Neutrophil (primary cell): Measurements from ENCODE around the gene CACNG1.

Source experiments
- H3K27ac ChIP-seq: fragments of 200-600 bp; sonication (generic); 2 replicates; pipeline ENCODE4 v1.5.1; 2016; ENCODE audit warnings: mild to moderate bottlenecking, moderate library complexity
- H3K27me3 ChIP-seq: fragments of 200-600 bp; sonication (generic); 2 replicates; pipeline ENCODE4 v1.6.0; 2016; ENCODE audit warnings: mild to moderate bottlenecking
- H3K36me3 ChIP-seq: fragments of 200-600 bp; sonication (generic); 2 replicates; pipeline ENCODE4 v1.5.1; 2017
- H3K4me1 ChIP-seq, 2 experiments: fragments of 200-600 bp in 1 of 2; sonication (generic) in 1 of 2; 1 replicate in 1 of 2; 2 replicates in 1 of 2; pipeline versions ENCODE4 v1.5.1 to v1.6.1; 2013 to 2016; ENCODE audit warnings: low read depth in 1 of 2, low read length in 1 of 2, mild to moderate bottlenecking in 1 of 2, moderate library complexity in 1 of 2; ENCODE audit not compliant: control insufficient read depth in 1 of 2, insufficient read depth in 1 of 2
- H3K4me3 ChIP-seq, 2 experiments: fragments of 200-600 bp in 1 of 2; sonication (generic) in 1 of 2; 1 replicate in 1 of 2; 2 replicates in 1 of 2; pipeline ENCODE4 v1.5.1; 2013 to 2016; ENCODE audit warnings: low read depth in 1 of 2, low read length in 1 of 2, mild to moderate bottlenecking in 1 of 2, moderate library complexity in 1 of 2
- H3K9me3 ChIP-seq: fragments of 200-600 bp; sonication (generic); 2 replicates; pipeline ENCODE4 v1.5.1; 2016
- TF ChIP-seq, protein P1 (sequence below): fragments of 200-600 bp; sonication (generic); IDR thresholded peaks from 2 replicates; pipeline ENCODE4 v1.5.1; 2016; ENCODE audit warnings: antibody characterized with exemption

The CACNG1 gene

DNA sequence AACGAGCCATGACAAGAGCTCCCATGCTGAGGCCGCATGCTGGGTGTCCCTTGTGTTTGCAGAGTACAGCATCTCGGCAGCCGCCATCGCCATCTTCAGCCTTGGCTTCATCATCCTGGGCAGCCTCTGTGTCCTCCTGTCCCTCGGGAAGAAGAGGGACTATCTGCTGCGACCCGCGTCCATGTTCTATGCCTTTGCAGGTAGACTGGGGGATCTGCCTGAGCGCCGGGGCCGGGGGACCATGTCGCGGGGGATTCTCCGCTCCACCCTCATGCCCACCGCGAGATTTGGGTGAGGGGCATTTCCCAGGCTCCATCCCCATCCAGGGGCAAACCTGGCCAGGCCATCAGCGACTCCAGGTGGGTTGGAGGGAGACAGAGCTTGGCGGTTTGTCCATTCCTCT lies 10.7 kb downstream of the CACNG1 start:
- Histone ChIP-seq H3K9me3 (no peaks in the 10 kb centered on the region), H3K4me3 (no peak overlapping the region), H3K36me3 (no peaks in the 10 kb centered on the region), H3K27me3 (no peaks in the 10 kb centered on the region), H3K27ac (no peak overlapping the region), H3K4me1 (no peaks in the 10 kb centered on the region)
- TF ChIP-seq, protein P1, sequence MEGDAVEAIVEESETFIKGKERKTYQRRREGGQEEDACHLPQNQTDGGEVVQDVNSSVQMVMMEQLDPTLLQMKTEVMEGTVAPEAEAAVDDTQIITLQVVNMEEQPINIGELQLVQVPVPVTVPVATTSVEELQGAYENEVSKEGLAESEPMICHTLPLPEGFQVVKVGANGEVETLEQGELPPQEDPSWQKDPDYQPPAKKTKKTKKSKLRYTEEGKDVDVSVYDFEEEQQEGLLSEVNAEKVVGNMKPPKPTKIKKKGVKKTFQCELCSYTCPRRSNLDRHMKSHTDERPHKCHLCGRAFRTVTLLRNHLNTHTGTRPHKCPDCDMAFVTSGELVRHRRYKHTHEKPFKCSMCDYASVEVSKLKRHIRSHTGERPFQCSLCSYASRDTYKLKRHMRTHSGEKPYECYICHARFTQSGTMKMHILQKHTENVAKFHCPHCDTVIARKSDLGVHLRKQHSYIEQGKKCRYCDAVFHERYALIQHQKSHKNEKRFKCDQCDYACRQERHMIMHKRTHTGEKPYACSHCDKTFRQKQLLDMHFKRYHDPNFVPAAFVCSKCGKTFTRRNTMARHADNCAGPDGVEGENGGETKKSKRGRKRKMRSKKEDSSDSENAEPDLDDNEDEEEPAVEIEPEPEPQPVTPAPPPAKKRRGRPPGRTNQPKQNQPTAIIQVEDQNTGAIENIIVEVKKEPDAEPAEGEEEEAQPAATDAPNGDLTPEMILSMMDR = no peak

DNA sequence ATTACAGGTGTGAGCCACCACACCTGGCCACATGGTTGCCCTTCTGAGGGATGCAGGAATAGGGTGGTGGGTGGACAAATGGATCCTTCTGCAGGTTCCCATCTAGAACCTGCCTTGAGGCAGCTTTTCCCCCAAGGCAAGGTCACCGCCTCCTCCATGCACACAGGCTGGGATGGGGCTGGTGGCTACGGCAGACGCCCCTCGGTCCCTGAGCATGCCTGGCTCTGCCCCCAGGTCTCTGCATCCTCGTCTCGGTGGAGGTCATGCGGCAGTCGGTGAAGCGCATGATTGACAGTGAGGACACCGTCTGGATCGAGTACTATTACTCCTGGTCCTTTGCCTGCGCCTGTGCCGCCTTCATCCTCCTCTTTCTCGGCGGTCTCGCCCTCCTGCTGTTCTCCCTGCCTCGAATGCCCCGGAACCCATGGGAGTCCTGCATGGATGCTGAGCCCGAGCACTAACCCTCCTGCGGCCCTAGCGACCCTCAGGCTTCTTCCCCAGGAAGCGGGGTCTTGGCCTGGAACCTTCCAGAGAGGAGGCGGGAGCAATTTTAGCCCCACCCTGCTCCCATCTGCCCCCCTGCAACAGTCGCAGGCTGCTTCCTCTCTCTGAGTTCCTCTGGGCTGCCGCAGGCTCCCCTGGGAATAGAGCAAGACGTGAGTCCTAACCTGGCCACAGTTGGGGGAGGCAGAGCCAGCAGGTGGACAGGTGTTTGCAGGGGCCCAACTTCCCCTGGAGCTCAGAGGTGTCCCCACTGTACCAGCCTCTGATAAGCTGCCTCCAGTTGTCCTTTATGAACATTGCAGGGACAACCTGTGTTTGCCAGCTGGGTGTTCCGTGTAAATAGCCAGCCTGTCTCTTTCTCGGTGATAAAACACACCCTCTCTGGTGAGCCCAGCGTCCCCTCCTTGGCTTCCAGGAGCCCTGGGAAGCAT lies 11.7 kb downstream of the CACNG1 start:
- Histone ChIP-seq H3K36me3 (no peaks in the 10 kb centered on the region), H3K4me1 (no peaks in the 10 kb centered on the region), H3K4me3 (no peak overlapping the region), H3K27me3 (no peaks in the 10 kb centered on the region), H3K9me3 (no peaks in the 10 kb centered on the region), H3K27ac (no peak overlapping the region)
- TF ChIP-seq, protein P1 = no peak

DNA sequence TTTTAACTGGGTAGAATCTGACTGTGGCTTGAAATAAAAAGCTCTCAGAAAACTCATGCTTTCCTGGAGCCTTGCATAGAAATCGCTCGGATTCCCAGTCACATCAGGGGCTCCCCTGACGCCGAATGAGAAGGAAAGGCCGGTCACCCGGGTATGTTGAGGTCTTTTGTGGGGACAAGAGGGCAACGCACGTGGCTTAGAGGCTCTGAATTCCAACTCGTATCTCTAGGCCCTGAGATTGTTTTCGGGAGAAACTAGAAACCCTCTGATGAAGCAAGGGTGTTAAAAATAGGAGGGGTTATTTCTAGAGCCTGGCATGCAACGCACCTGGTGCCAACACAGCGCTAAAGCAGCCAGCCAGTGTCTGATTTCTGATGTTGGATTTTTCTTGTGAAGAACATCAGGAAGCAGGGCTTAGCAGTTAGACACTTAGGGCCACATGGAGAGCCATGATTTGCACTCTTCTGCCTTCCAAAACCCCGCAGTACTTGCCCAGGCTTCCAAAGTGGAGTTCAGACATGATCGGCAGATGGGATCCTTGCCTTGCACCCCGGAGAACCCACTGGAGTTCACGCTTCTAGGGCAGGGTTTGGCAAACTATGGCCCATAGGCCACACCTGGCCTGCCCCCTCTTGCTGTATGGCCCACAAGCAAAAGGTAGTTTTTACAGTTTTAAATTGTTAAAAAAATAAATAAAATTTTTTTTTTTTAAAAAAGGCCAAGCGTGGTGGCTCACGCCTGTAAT lies 12.6 kb downstream of the CACNG1 start:
- Histone ChIP-seq H3K27ac (no peak overlapping the region), H3K9me3 (no peaks in the 10 kb centered on the region), H3K27me3 (no peaks in the 10 kb centered on the region), H3K4me1 (no peaks in the 10 kb centered on the region), H3K36me3 (no peaks in the 10 kb centered on the region), H3K4me3 (no peak overlapping the region)
- TF ChIP-seq, protein P1 = no peak

DNA sequence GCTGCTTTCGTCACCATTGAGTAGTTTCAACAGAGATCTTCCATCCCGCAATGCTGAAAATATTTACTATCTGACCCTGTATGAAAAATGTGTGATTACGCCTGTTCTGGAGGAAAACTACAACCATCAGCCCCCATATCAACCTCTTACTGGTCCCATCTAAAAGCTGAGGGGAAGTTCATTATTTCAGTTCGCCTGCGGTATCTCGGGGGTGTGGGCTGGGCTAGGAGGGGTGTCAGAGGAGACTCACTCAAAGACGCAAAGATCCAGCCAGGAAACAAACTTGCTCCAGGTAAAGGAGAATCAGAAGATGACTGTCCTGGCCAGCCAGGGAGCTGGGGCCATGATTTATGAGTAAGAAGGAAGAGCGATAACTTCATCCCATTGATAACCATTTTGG lies 13.7 kb downstream of the CACNG1 start:
- Histone ChIP-seq H3K36me3 (no peaks in the 10 kb centered on the region), H3K9me3 (no peaks in the 10 kb centered on the region), H3K27ac (no peak overlapping the region), H3K4me3 (no peak overlapping the region), H3K27me3 (no peaks in the 10 kb centered on the region), H3K4me1 (no peaks in the 10 kb centered on the region)
- TF ChIP-seq, protein P1 = no peak

DNA sequence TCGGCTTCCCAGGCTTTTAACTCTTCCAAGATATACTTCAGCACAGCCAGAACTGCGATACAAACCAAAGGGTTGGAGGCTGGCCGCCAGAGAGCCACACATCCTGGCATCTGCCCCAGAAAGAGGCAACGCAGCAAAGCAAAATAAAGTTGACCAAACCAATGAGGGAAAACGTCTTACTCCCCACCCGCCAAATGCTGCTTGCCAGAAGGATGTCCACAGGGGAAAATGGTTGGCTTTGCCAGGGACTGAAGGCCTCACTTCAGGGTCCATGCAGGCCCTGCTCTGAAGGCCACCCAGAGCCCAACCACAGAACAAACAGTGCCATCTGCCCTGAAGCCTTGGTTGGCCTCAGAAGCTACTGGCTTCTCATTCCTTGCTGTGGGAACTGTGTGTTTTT lies 15.0 kb downstream of the CACNG1 start:
- H3K27me3 ChIP-seq = no peaks in the 10 kb centered on the region
- no peaks in the 10 kb centered on the region for H3K4me1 ChIP-seq
- H3K36me3 ChIP-seq = no peaks in the 10 kb centered on the region
- H3K9me3 ChIP-seq = no peaks in the 10 kb centered on the region
- H3K4me3 ChIP-seq = no peak overlapping the region
- H3K27ac ChIP-seq = no peak overlapping the region
- TF ChIP-seq, protein P1 = no peak
